BLaER1 (cell line): ENCODE measurements around the gene B3GNT7.
"Not testable (repeated sequence)": the region's sequence is repeated elsewhere in the genome, so short reads cannot be mapped to it uniquely, and the experiment has no call there.

ENCODE experiments used
- H3K27ac ChIP-seq: shearing (Covaris generic); formaldehyde crosslinking; 2 replicates; pipeline ENCODE4 v1.8.1; 2022
- H3K27me3 ChIP-seq: shearing (Covaris generic); formaldehyde crosslinking; 2 replicates; pipeline ENCODE4 v1.8.1; 2022
- H3K36me3 ChIP-seq: shearing (Covaris generic); formaldehyde crosslinking; 2 replicates; pipeline ENCODE4 v1.8.1; 2022
- H3K4me1 ChIP-seq: shearing (Covaris generic); formaldehyde crosslinking; 2 replicates; pipeline ENCODE4 v1.8.1; 2022
- H3K4me2 ChIP-seq: shearing (Covaris generic); formaldehyde crosslinking; 2 replicates; pipeline ENCODE4 v1.8.1; 2022
- H3K4me3 ChIP-seq: shearing (Covaris generic); formaldehyde crosslinking; 2 replicates; pipeline ENCODE4 v1.8.1; 2022
- H3K9ac ChIP-seq: shearing (Covaris generic); formaldehyde crosslinking; 2 replicates; pipeline ENCODE4 v1.8.1; 2022
- H3K9me3 ChIP-seq: shearing (Covaris generic); formaldehyde crosslinking; 2 replicates; pipeline ENCODE4 v1.8.1; 2022
- H4K20me1 ChIP-seq: shearing (Covaris generic); formaldehyde crosslinking; 2 replicates; pipeline ENCODE4 v1.8.1; 2022
- Cebpa-rat ChIP-seq: shearing (Covaris generic); IDR thresholded peaks from 2 replicates; pipeline ENCODE4 v1.8.1; 2022

Gene B3GNT7

DNA sequence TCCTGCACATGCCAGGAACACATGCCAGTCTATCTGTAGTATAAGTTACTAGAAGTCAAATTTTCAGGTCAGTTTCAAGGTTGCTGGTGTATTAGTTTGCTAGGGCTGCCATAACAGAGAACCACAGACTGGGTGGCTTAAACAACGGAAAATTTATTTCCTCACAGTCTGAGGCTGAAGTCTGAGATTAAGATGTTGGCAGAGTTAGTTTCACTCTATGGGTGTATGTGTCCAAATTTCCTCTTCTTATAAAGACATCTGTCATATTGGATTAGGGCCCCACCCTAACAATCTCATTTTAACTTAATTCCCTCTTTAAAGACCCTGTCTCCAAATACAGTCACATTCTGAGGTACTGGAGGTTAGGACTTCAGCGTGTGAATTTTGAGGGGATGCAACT, 26.5 kb downstream of the B3GNT7 start:
- H3K9ac ChIP-seq, result no peak overlapping the region
- H3K27ac ChIP-seq, result no peak overlapping the region
- no peaks in the 10 kb centered on the region for H3K36me3 ChIP-seq
- H3K27me3 ChIP-seq, result no peaks in the 10 kb centered on the region
- H3K4me3 ChIP-seq, result no peak overlapping the region
- TF ChIP-seq Cebpa-rat, result no peak
- 0 out of 2 replicates have a peak, but pooled peaks cover 4% of the 10 kb centered on the region for H3K4me1 ChIP-seq
- H4K20me1 ChIP-seq, result no peaks in the 10 kb centered on the region
- H3K4me2 ChIP-seq, result no peak overlapping the region
- H3K9me3 ChIP-seq, result peaks cover 13% of the 10 kb centered on the region; the same call in 1 of the 2 replicates

DNA sequence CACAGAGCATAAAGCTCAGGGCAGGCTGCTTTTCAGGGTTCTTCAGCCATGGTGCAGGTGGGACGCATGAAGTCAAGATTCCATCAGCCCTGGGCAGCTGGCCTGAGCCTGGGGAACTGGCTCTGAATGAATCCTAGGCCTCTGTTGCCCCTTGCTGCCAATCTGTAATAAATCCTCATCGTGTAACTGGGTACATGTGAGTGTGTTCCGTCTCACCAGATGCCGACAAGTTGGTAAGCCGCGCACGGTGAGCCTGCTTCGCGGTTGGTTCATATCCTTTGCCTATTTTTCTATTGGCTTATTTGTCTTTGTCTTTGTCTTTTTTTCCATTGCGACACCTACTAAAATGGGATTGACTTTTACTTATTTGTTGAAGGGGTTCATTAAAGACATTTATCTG, 27.7 kb downstream of the B3GNT7 start:
- no peak overlapping the region for H3K4me2 ChIP-seq
- H4K20me1 ChIP-seq, result no peaks in the 10 kb centered on the region
- no peak overlapping the region for H3K4me3 ChIP-seq
- 0 out of 2 replicates have a peak, but pooled peaks cover 4% of the 10 kb centered on the region for H3K4me1 ChIP-seq
- TF ChIP-seq Cebpa-rat, result no peak
- no peak overlapping the region for H3K9ac ChIP-seq
- no peaks in the 10 kb centered on the region for H3K27me3 ChIP-seq
- no peaks in the 10 kb centered on the region for H3K36me3 ChIP-seq
- peaks cover 13% of the 10 kb centered on the region; the same call in 1 of the 2 replicates for H3K9me3 ChIP-seq
- no peak overlapping the region for H3K27ac ChIP-seq

DNA sequence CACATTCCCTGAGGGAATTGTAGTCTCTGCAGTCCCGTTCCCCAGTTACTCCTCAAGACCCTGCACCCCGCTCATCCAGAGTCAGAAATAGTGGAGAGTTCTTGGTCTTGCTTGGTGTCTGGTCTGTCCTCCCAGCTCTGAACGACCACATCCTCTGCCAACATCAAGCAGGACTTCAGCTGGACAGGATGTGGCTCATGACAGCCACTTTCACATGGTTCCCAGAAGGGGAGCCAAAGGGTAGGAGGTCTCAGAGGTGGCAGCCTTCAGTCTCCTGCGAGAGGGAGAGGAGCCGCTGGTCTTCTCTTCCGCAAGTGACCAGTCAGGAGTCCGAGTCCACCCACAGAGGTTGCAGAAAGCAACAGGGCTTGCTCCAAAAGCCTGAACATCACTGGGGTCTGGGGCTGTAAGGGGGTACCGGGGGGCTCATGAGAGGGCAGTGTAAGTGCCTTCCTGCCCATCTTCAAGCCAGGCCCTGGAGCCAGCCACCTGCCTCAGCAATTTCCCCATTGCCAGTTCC, 29.8 kb downstream of the B3GNT7 start:
- Histone ChIP-seq H3K27me3 (no peaks in the 10 kb centered on the region), H3K4me1 (0 out of 2 replicates have a peak, but pooled peaks cover 4% of the 10 kb centered on the region), H4K20me1 (no peaks in the 10 kb centered on the region), H3K27ac (no peak overlapping the region), H3K4me3 (no peak overlapping the region), H3K36me3 (no peaks in the 10 kb centered on the region), H3K4me2 (no peak overlapping the region), H3K9ac (no peak overlapping the region), H3K9me3 (peaks cover 27% of the 10 kb centered on the region)
- TF ChIP-seq Cebpa-rat, result no peak

DNA sequence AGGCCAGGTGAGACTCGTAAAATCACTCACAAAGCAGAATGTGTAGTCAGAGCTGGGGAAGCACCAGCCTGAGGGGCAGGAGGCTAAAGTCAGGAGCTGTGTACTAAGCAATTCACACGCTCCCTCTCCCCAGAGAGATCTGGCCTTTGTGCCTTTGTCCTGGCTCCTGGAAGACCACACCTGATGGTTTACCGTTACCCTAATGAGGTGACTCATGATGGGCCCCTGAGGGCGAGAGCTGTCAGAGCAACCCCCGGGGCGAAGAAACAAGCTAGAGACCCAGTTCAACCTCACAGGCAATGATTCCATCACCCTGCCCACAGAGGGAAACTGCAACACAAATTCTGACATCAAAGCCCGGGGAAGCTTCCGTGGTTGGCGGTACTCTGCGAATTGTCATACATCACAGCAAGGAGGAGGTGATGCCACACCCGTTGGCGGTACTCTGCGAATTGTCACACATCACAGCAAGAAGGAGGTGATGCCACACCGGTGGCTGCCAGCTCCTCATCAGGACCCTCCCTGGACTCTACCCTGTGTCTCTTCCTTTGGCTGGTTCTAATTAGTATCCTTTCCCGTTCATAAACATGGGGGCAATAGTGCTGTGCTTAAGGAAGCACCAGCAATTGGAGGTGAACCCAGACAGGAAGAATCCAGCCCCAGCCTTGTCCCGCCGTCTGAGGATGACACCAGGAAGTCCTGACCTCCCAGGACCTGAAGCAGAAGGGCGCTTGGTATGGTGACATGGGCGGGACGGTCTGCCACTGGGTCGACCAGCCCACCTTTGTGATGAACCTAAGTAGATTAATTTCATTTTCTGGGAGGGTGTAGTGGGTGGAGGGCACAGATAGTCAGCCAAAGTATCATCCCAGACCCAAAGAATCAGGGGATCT, 30.5 kb downstream of the B3GNT7 start:
- Histone ChIP-seq H3K27me3 (no peaks in the 10 kb centered on the region), H3K9me3 (peaks cover 34% of the 10 kb centered on the region), H3K36me3 (no peaks in the 10 kb centered on the region), H3K4me1 (0 out of 2 replicates have a peak, but pooled peaks cover 4% of the 10 kb centered on the region), H3K27ac (no peak overlapping the region), H3K4me3 (no peak overlapping the region), H3K4me2 (no peak overlapping the region), H4K20me1 (no peaks in the 10 kb centered on the region), H3K9ac (no peak overlapping the region)
- no peak for TF ChIP-seq Cebpa-rat

DNA sequence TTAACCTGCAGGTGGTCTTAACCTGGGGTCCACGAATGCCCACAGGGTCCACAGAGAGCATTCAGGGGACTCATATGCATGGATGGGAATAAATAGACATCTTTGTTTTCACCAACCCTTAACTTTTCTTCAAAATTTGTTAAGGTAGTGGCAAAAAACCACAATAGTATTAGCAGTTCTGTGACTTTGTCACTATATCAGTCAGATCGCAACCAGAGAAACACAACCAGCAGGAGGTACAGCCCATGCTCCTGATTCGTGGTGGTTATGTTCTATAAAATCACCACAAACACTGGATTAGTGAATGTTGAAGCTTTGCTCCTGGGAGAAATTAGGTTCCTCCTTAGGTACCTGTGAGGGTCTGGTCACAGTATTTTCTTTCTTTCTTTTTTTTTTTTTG, 31.6 kb downstream of the B3GNT7 start:
- no peak overlapping the region for H3K4me3 ChIP-seq
- 0 out of 2 replicates have a peak, but pooled peaks cover 4% of the 10 kb centered on the region for H3K4me1 ChIP-seq
- H3K27me3 ChIP-seq, result no peaks in the 10 kb centered on the region
- no peak overlapping the region for H3K27ac ChIP-seq
- H4K20me1 ChIP-seq, result no peaks in the 10 kb centered on the region
- peaks cover 44% of the 10 kb centered on the region for H3K9me3 ChIP-seq
- H3K4me2 ChIP-seq, result no peak overlapping the region
- no peak overlapping the region for H3K9ac ChIP-seq
- no peak for TF ChIP-seq Cebpa-rat
- no peaks in the 10 kb centered on the region; the same call in 1 of the 2 replicates for H3K36me3 ChIP-seq

DNA sequence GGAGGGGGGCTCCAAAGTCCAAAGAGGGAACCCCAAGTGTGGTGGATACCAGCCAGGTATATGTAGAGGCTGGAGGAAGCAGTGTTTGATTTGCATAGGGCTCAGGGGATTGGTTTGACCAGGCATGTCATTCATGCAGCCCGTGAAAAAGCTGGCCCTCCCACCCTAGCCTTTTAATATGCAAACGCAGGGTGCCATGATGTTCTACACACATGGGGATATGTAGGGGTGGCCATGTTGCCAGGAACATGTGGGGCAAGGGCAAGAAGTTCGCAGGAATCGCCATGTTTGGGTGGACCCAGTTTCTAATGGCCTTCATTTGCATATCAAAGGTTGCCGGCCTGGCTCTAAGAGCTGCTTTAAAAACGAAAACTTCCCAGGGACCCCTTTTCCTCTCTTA, 33.6 kb downstream of the B3GNT7 start:
- Histone ChIP-seq H3K4me2 (no peak overlapping the region), H3K4me3 (no peak overlapping the region), H4K20me1 (no peaks in the 10 kb centered on the region), H3K4me1 (0 out of 2 replicates have a peak, but pooled peaks cover 4% of the 10 kb centered on the region), H3K36me3 (no peaks in the 10 kb centered on the region; the same call in 1 of the 2 replicates), H3K27ac (no peak overlapping the region), H3K9ac (no peak overlapping the region), H3K27me3 (no peaks in the 10 kb centered on the region), H3K9me3 (peaks cover 50% of the 10 kb centered on the region)
- TF ChIP-seq Cebpa-rat, result no peak

DNA sequence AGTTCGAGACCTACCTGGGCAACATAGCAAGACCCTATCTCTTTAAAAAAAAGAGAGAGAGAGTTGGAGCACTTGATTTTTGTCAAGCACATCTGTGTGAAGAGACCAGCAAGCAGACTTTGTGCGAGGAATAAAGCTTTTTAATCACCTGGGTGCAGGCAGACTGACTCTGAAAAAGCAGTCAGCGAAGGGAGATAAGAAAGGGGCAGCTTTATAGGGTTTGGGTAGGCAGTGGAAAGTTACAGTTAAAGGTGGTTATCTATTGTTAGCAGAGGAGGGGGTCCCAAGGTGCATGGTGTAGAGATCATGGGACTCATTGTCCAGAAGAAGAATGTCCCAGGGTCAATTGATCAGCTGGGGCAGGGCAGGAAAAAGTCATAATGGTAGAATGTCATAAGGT, 34.4 kb downstream of the B3GNT7 start:
- H3K4me3 ChIP-seq, result no peak overlapping the region
- TF ChIP-seq Cebpa-rat, result no peak
- peaks cover 50% of the 10 kb centered on the region for H3K9me3 ChIP-seq
- no peaks in the 10 kb centered on the region for H3K27me3 ChIP-seq
- H3K27ac ChIP-seq, result no peak overlapping the region
- H3K4me1 ChIP-seq, result 0 out of 2 replicates have a peak, but pooled peaks cover 4% of the 10 kb centered on the region
- no peaks in the 10 kb centered on the region; the same call in 1 of the 2 replicates for H3K36me3 ChIP-seq
- no peak overlapping the region for H3K4me2 ChIP-seq
- H4K20me1 ChIP-seq, result no peaks in the 10 kb centered on the region
- no peak overlapping the region for H3K9ac ChIP-seq

DNA sequence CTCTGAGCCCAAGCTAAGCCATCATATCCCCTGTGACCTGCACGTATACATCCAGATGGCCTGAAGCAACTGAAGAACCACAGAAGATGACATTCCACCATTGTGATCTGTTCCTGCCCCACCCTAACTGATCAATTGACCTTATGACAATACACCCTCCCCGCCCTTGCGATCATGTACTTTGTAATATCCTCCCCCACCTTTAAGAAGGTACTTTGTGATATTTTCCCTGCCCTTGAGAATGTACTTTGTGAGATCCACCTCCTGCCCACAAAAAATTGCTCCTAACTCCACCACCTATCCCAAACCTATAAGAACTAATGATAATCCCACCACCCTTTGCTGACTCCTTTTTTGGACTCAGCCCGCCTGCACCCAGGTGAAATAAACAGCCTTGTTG, 34.9 kb downstream of the B3GNT7 start:
- H3K4me2 ChIP-seq, H3K9ac ChIP-seq, H3K36me3 ChIP-seq, H3K27me3 ChIP-seq, H3K4me3 ChIP-seq, H4K20me1 ChIP-seq, H3K27ac ChIP-seq, H3K4me1 ChIP-seq: not testable (repeated sequence)
- H3K9me3 ChIP-seq, result peaks cover 50% of the 10 kb centered on the region

DNA sequence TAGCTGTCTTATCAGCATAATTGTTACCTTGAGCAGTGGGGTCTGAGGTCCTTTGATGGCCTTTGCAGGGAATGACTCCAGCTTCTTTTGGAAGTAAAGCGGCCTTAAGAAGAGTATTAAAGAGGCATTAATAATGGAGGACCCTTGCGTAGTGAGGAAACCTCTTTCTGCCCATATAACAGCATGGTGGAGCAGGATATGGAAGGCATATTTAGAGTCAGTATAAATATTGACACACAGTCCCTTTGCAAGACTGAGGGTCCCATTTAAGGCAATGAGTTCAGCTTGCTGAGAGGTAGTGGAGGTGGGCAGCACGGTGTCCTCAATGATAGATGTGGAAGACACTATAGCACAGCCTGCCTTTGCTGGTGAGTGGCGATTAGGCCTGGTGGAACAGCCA, 36.1 kb downstream of the B3GNT7 start:
- H3K27ac ChIP-seq, result no peak overlapping the region
- peaks cover 39% of the 10 kb centered on the region for H3K9me3 ChIP-seq
- no peaks in the 10 kb centered on the region for H4K20me1 ChIP-seq
- H3K4me1 ChIP-seq, result no peaks in the 10 kb centered on the region
- no peaks in the 10 kb centered on the region for H3K27me3 ChIP-seq
- H3K4me3 ChIP-seq, result no peak overlapping the region
- TF ChIP-seq Cebpa-rat, result no peak
- H3K9ac ChIP-seq, result no peak overlapping the region
- no peak overlapping the region for H3K4me2 ChIP-seq
- H3K36me3 ChIP-seq, result no peaks in the 10 kb centered on the region; the same call in 1 of the 2 replicates

DNA sequence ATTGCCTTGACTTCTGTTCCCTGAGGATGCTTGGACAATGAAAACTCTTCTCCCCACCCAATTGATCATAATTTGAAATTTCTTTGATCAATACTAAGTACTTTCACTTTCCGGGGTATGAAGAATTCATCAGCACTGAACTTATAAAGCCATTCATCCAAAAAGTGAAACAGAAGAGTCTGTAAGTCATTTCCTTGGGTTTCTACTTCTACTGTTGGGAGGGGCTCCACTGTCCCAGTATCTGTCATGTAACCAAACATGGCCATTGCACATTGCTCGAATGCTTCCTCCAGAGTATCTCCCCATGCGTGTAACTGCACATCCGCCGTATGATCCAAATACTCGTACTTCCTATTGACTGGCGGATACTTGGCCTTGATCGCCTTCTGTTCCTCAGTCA, 38.5 kb downstream of the B3GNT7 start:
- Histone ChIP-seq H3K9ac (no peak overlapping the region), H3K27me3 (no peaks in the 10 kb centered on the region), H3K4me3 (no peak overlapping the region), H3K36me3 (no peaks in the 10 kb centered on the region; the same call in 1 of the 2 replicates), H3K4me2 (no peak overlapping the region), H3K9me3 (peaks cover 35% of the 10 kb centered on the region), H3K27ac (no peak overlapping the region), H3K4me1 (no peaks in the 10 kb centered on the region), H4K20me1 (no peaks in the 10 kb centered on the region)
- no peak for TF ChIP-seq Cebpa-rat
